HG02943 (cell line): Measurements from ENCODE around the gene MSI2.

Experiments
- ATAC-seq: cut with Tn5 transposase; IDR thresholded peaks from one replicate; pipeline ENCODE4 v1.9.1; 2021; ENCODE audit warnings: mild to moderate bottlenecking, low read depth, moderate library complexity; ENCODE audit not compliant: unreplicated experiment

MSI2 gene

GRCh38 chr17:57559634-57560318 lies 303.5 kb downstream of the MSI2 start:
- ATAC-seq: no peak

- no peak for ATAC-seq
Observed at GRCh38 chr17:57560319-57560705, 304.0 kb downstream of the MSI2 start.

- ATAC-seq: no peak
Observed at GRCh38 chr17:57561072-57561861, 304.9 kb downstream of the MSI2 start.

- no peak for ATAC-seq
Observed at GRCh38 chr17:57562184-57562698, 305.9 kb downstream of the MSI2 start.

GRCh38 chr17:57563958-57564357 lies 307.6 kb downstream of the MSI2 start:
- no peak for ATAC-seq

- ATAC-seq: no peak
Observed at GRCh38 chr17:57565176-57565575, 308.9 kb downstream of the MSI2 start.

- ATAC-seq: no peak
Observed at GRCh38 chr17:57566721-57567120, 310.4 kb downstream of the MSI2 start.

- no peak for ATAC-seq
Observed at GRCh38 chr17:57567251-57567650, 310.9 kb downstream of the MSI2 start.

GRCh38 chr17:57568340-57568739 lies 312.0 kb downstream of the MSI2 start:
- ATAC-seq: no peak

- ATAC-seq: no peak
Observed at GRCh38 chr17:57569021-57569420, 312.7 kb downstream of the MSI2 start.

- no peak for ATAC-seq
Observed at GRCh38 chr17:57569853-57570252, 313.5 kb downstream of the MSI2 start.

- no peak for ATAC-seq
Observed at GRCh38 chr17:57570724-57571344, 314.5 kb downstream of the MSI2 start.

- no peak for ATAC-seq
Observed at GRCh38 chr17:57572062-57572461, 315.7 kb downstream of the MSI2 start.

GRCh38 chr17:57572600-57572999 lies 316.3 kb downstream of the MSI2 start:
- no peak for ATAC-seq

GRCh38 chr17:57574040-57574513 lies 317.8 kb downstream of the MSI2 start:
- ATAC-seq: no peak

GRCh38 chr17:57576744-57577143 lies 320.4 kb downstream of the MSI2 start:
- no peak for ATAC-seq

GRCh38 chr17:57577751-57578607 lies 321.7 kb downstream of the MSI2 start:
- ATAC-seq: no peak

- ATAC-seq: no peak
Observed at GRCh38 chr17:57578608-57579225, 322.4 kb downstream of the MSI2 start.

- no peak for ATAC-seq
Observed at GRCh38 chr17:57579245-57579644, 322.9 kb downstream of the MSI2 start.
